NCI-H82 treated with DMSO at 0.1 percent for 48 hours (cell line): Measurements from ENCODE around the gene FA2H.
"Not testable (repeated sequence)": the region's sequence is repeated elsewhere in the genome, so short reads cannot be mapped to it uniquely, and the experiment has no call there.

Source experiments
- DNase-seq: peaks from one replicate; lab custom pipeline; 2025; ENCODE audit not compliant: unreplicated experiment; lab: John Stamatoyannopoulos, UW

FA2H gene

DNA sequence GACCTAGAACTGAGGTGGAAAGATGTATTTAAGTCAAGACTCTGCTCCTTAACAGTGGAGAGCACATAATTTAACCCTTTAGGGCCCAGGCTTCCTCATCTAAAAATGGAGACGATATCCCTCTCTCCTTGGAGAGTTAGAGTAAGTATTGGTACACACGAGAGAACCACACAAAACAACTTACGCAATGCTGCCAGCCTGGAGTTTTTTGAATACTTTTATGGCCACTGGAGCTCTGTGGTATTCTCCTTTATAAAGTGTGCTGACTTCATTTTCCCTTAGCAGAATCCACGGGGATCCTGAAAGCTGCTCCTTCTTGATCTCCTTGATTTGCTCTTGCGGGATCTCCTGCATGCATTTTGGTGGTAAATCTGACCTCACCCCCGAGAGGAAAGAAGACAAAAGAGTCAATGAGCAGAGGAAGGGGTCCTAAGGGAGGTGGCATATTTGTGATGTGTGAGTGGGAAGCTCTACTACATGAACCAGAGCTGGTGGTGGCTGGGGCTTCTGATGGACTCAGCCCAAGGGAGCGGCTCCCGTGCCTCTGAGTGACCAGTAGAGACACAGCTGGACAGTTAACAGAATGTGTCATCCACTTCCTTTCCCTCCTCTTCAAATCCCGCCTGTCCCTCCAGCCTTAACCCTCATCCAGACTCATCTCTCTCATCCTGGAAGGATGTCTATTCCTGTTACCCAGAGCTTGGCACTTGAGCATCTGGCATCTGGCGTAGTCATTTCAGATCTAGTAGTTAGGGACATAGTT is 83.3 kb downstream of the FA2H start:
- no peak for DNase-seq

DNA sequence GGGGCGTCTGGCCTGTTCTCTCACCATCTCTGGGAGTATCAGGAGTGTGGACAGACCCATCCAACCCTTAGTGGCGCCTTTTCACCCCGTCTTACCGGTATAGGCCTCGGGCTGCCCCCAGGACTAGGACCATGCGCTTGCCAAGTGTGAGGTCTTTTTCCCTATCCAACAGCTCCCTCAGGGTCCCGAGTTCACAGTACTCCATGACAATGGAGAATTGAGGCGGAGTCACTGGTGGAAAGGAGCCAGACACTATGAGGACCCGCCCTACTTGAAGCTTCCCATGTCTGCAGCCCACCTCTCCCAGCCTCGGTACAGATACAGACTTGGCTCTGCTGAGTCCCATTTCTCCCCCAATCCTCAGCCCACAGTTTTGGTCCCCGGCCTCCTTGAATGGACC is 92.1 kb downstream of the FA2H start:
- no peak for DNase-seq

DNA sequence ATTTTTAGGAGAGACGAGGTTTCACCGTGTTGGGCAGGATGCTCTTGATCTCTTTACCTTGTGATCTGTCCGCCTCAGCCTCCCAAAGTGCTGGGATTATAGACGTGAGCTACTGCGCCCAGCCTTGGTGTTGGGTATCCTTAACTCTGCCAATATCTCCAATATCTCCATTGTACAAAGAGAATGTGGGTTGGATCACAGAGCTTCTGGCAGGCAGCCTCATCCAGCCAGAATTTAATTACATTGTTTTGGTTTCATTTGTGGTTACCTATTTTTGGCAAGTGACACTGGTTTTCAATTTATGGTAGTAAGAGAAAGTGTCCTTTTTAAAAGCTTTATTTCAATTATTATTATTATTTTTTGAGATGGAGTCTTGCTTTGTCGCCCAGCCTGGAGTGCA is 93.9 kb downstream of the FA2H start:
- DNase-seq = no peak

DNA sequence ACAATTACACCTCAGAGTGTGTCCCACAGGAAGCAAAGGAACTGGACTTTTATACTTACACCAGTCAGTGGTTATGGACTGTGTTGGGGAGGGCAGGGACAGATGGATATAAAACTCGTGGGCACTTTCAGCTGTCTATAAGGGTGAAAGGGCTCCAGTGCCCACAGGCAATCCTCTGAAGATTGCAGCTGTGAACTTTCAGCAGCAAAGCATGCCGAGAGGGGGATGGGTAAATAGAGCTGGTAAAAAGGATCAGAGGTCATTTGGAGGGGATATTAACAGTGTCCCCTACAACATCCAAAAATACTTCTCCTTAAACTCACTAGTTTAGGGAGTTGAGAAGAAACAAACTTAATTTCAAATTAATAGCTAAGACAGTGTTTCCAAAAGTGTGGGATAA is 94.6 kb downstream of the FA2H start:
- DNase-seq = no peak

DNA sequence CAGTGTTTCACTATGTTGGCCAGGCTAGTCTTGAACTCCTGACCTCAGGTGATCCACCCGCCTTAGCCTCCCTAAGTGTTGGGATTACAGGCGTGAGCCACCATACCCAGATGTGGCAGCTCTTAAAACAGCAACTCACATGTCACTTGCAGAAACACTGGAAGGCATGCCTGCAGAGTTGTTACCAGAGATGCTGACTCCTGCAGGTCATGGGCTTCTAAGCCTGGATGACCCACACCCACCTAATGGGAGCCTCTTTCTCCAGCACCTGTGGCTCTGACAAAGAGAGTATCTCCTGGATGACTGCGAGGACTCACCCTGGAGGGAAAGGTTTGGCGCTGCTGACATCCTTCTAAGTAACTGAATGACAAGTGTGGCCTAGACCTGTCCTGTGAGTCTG is 96.8 kb downstream of the FA2H start:
- no peak for DNase-seq

DNA sequence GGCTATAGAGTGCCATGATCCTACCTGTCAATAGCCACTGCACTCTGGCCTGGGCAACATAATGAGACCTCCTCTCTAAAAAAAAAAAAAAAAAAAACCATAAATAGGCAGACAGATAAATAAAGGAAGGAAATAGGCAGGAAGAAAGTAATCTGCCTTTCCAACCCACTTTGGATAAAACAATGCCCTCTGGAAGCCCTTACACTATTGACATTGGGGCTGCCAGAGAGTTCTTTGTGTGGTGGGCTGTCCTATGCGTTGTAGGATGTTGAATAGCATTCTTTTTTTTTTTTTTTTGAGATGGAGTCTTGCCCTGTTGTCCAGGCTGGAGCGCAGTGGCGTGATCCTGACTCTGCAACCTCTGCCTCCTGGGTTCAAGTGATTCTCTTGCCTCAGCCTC is 100.7 kb downstream of the FA2H start:
- no peak for DNase-seq

DNA sequence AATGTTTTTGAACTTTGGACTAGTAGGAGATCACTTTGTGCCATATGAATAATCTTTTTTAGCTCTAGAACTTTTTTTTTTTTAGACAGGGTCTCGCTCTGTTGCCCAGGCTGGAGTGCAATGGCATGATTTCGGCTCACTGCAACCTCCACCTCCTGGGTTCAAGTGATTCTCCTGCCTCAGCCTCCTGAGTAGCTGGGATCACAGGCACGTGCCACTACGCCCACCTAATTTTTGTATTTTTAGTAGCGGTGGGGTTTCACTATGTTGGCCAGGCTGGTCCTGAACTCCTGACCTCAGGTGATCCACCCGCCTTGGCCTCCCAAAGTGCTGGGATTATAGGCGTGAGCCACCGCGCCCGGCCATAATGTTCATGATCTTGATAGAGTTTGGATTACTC is 105.7 kb downstream of the FA2H start:
- not testable (repeated sequence) for DNase-seq

DNA sequence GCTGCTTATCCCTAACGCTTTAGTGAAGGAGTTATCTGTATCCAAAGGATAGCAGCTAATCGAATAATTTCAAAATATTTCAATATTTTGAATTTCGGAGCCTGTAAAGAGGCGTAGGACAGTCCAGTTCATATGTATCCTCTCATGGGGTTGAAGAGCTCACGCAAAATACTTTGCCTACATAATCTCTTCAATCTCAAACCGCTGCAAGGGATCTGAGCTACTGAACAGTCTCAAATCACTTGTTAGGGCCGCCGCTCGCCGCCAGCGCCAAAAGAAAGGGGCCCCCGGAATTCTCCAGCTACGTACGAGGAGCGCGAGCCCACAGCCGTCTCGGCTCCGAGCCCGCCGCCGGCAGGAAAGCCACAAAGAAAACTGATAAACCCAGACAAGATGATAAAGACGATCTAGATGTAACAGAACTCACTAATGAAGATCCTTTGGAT is 107.3 kb downstream of the FA2H start:
- peak; percentile 16 for DNase-seq

DNA sequence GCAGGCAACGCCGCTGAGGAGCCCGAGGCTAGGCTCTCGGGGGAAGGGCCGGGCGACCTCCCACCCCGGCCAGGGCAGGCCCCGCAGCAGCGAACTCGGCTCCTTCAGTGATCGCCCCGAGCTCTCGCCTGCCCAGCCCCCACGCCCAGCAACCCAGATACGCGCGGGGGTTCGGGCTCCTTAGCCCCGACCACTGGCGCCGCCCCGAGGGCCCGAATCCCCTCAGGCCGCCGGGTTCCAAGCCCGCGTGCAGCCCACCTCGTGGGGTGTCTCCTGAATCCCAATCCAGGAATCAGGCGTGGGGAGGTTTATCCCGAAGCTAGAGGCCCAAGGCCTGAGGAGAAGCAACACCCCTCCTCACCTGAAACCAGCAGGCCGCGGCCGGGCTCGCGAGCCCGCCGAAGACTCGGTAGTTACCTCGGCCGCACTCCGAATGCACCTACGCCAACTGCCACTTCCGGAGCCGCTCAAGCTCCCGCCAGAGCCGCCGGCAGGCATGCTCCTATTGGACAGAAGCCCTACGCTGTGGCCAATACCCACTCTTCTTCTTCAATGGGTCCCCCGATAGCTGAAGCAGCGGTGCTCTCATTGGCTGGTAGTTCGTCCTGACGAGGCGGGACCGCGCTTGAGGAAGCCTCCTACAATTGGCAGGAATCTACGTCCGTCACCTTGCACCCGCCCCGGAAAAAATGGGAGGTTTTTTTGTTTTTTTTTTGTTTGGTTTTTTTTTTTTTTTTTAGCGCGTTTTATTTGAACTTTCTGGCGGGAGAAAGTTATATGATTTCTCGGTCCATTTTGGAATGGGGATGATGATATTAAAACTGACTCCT is 108.0 kb downstream of the FA2H start, which contains the start of gene RFWD3:
RFWD3 (minus strand) TSS at position 453 of the 830 bp plus-strand sequence. CDS start 5,428 bp downstream, outside the sequence.
- peak; percentile 93 for DNase-seq

DNA sequence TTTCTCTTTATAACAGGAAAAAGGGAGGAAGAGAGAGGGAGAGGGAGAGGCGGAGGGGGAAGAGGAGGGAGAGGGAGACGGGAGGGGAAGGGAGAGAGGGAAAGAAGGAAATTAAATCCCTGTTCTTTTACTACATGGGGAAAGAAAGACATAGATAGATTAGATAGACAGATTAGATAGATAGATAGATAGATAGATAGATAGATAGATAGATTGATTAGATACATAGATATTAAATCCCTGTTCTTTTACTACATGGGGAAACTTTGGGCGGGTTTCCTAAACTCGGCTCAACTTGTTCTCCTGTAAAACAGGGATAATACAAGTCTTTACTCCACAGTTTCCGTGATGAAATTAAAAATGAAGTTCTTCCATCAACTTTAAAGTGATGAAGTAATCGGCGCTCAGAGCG is 108.6 kb downstream of the FA2H start:
- DNase-seq = no peak
